ENCODE data around the gene TSPYL6. TPM values are rescaled to one million over a fixed set of nuclear protein-coding genes. Genes with fewer than 3 reads are reported as not detected.
"Not testable (repeated sequence)": the region's sequence is repeated elsewhere in the genome, so short reads cannot be mapped to it uniquely, and the experiment has no call there.

Gene TSPYL6
- total and polyA plus RNA-seq, 4 donors = 0.14 to 0.50 (median 0.23) TPM

DNA sequence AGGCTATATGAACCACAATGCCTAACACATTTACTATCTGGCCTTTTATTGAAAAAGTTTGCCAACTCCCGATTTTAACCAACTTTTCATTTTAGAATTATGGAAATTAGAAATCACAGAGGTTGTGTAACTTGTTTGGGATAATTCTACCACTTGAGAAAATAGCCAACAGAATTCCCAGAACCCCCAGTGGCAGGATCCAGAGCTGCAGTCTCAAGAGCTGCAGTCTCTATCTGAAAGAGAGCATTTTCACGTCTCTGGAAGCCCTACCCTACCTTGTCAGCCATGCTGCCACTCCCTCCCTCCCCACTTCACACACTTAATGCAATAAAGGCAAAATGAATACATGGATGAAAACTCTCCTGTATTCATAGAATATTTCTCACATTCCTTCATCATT lies 23.4 kb upstream of the TSPYL6 start:
- Histone ChIP-seq H3K9me3 (ENCODE audit: control insufficient read depth, insufficient read depth, low read length) (no peaks in the 10 kb centered on the region), H3K27ac (ENCODE audit: low read depth, low read length) (no peak overlapping the region), H3K27me3 (ENCODE audit: control insufficient read depth, insufficient read depth, low read length) (no peaks in the 10 kb centered on the region), H3K4me3 (ENCODE audit: low read depth, low read length) (no peak overlapping the region), H3K36me3 (ENCODE audit: control insufficient read depth, insufficient read depth, low read length) (no peaks in the 10 kb centered on the region), H3K4me1 (ENCODE audit: control insufficient read depth, insufficient read depth, low read length) (no peaks in the 10 kb centered on the region)
- no peak for DNase-seq (ENCODE audit: low read depth in 4 of 6, low spot score in 6 of 6)
- WGBS (ENCODE audit: insufficient coverage) = 71% methylated on average over 1 of the region's 2 CpGs

DNA sequence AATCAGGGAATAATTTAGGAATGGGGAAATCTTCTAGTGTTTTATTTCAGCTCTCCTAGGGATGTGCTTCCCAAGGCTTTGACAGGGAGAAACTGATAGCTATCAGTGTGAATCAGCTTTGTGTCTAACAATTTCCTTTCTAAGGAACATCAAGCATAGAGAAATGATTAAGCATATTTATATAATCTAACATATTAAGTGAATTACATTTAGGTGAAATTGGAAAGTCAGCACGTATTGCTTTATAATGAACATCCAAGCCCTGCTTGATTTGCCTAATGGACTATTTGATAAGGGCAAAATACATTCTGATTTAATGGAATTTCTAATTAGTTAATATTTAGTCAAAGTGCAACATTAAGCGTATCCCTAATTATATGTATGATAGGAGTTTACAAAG lies 19.5 kb upstream of the TSPYL6 start:
- Histone ChIP-seq H3K36me3 (ENCODE audit: control insufficient read depth, insufficient read depth, low read length) (no peaks in the 10 kb centered on the region), H3K4me1 (ENCODE audit: control insufficient read depth, insufficient read depth, low read length) (no peaks in the 10 kb centered on the region), H3K4me3 (ENCODE audit: low read depth, low read length) (no peak overlapping the region), H3K9me3 (ENCODE audit: control insufficient read depth, insufficient read depth, low read length) (no peaks in the 10 kb centered on the region), H3K27ac (ENCODE audit: low read depth, low read length) (no peak overlapping the region), H3K27me3 (ENCODE audit: control insufficient read depth, insufficient read depth, low read length) (no peaks in the 10 kb centered on the region)
- DNase-seq (ENCODE audit: low read depth in 4 of 6, low spot score in 6 of 6) = peak in 1 of 6 donors; percentile 9
- WGBS (ENCODE audit: insufficient coverage) = no CpG with 5 or more reads among the region's 2 CpGs

DNA sequence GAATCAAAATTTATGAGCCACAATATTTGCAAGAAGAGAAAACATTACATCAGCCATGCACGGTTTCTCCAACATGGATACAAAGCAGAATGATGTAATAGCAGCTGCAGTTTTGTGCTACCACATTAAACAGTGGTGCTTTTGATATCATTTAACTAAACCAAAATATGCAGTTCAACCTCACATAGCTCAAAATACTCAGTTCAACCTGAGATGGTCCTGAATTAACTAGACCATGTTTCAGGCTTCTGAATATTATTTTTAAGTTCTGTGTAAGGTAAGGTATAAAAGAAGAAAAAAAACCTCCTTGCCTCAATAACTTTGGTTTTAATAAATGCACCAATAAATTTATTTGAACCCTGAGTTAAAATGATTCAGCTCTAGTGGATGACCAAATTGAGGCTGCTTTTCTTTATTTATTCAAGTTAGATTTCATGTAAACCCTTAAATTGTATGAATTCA lies 18.8 kb upstream of the TSPYL6 start:
- no peak overlapping the region for H3K4me3 ChIP-seq (ENCODE audit: low read depth, low read length)

DNA sequence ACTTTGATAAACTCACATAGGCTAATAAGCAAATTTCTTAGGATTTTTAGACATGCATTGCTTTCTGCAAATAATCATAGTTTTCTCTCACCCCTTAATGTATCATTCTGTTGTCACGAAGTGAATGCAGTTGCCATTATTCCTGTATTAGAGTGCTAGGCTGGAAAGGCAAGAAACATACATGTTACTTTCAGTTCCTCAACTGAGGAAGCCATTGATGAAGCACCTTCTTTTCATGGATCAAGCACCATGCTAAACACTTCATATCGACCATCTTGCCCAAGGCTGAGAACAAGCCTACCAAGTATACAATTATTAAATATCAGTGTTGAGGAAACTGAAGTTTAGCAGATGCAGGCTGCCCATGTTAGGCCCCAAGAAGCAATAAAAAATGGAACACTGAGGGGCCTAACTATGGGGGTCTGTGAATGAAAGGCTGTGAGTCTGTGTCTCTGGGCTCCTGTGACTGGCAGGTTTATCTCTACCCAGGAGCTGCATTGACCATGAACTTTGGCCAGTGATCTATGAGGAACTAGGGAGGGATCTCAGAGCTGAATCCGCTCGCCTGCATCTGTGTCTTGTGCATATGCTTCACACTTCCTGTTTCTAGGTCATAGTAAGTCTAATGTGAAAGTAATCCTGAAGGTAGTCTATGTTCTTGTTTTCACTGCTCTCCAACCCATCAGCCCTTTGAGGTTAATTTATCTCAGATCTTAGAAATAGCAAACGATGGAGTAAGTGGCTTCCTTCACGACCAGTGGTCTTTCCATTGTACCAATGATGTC lies 16.0 kb upstream of the TSPYL6 start:
- DNase-seq (ENCODE audit: low read depth in 4 of 6, low spot score in 6 of 6) = no peak
- whole genome bisulfite sequencing (ENCODE audit: insufficient coverage) = no CpG with 5 or more reads among the region's 6 CpGs
- H3K4me1 ChIP-seq (ENCODE audit: control insufficient read depth, insufficient read depth, low read length) = no peaks in the 10 kb centered on the region

More for the DNA sequence above, 18.8 kb upstream of the TSPYL6 start:
- Histone ChIP-seq H3K27ac (ENCODE audit: low read depth, low read length) (no peak overlapping the region), H3K4me1 (ENCODE audit: control insufficient read depth, insufficient read depth, low read length) (no peaks in the 10 kb centered on the region), H3K27me3 (ENCODE audit: control insufficient read depth, insufficient read depth, low read length) (no peaks in the 10 kb centered on the region), H3K9me3 (ENCODE audit: control insufficient read depth, insufficient read depth, low read length) (no peaks in the 10 kb centered on the region), H3K36me3 (ENCODE audit: control insufficient read depth, insufficient read depth, low read length) (no peaks in the 10 kb centered on the region)
- no CpG with 5 or more reads among the region's 1 CpG for WGBS (ENCODE audit: insufficient coverage)
- DNase-seq (ENCODE audit: low read depth in 4 of 6, low spot score in 6 of 6) = peak in 1 of 6 donors; percentile 8

DNA sequence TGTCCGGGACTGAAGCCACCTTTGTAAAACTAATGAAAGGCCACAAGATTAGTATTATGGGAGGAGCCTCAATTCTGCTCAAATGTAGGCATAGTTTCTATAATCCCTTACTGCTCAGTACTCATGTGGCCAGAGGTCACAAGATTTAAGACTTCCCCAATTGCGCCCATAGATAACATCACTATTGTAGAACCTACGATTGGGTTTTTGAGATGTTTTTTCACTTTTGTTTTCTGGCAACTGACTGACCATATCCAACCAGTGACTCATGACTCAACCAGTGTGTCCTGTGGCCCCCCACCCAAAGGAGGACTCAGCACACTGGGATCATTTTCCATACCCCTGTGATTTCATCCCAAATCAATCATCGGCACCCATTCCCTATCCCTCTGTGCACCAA lies 15.2 kb upstream of the TSPYL6 start:
- DNase-seq (ENCODE audit: low read depth in 4 of 6, low spot score in 6 of 6) = no peak
- Histone ChIP-seq H3K4me1 (ENCODE audit: control insufficient read depth, insufficient read depth, low read length) (no peaks in the 10 kb centered on the region), H3K36me3 (ENCODE audit: control insufficient read depth, insufficient read depth, low read length) (no peaks in the 10 kb centered on the region), H3K27ac (ENCODE audit: low read depth, low read length) (no peak overlapping the region), H3K4me3 (ENCODE audit: low read depth, low read length) (no peak overlapping the region), H3K9me3 (ENCODE audit: control insufficient read depth, insufficient read depth, low read length) (no peaks in the 10 kb centered on the region), H3K27me3 (ENCODE audit: control insufficient read depth, insufficient read depth, low read length) (no peaks in the 10 kb centered on the region)
- 100% methylated on average over 2 of the region's 4 CpGs for WGBS (ENCODE audit: insufficient coverage)

More for the DNA sequence above, 16.0 kb upstream of the TSPYL6 start:
- no peaks in the 10 kb centered on the region for H3K9me3 ChIP-seq (ENCODE audit: control insufficient read depth, insufficient read depth, low read length)
- H3K4me3 ChIP-seq (ENCODE audit: low read depth, low read length) = no peak overlapping the region
- no peaks in the 10 kb centered on the region for H3K27me3 ChIP-seq (ENCODE audit: control insufficient read depth, insufficient read depth, low read length)
- no peaks in the 10 kb centered on the region for H3K36me3 ChIP-seq (ENCODE audit: control insufficient read depth, insufficient read depth, low read length)
- H3K27ac ChIP-seq (ENCODE audit: low read depth, low read length) = no peak overlapping the region

DNA sequence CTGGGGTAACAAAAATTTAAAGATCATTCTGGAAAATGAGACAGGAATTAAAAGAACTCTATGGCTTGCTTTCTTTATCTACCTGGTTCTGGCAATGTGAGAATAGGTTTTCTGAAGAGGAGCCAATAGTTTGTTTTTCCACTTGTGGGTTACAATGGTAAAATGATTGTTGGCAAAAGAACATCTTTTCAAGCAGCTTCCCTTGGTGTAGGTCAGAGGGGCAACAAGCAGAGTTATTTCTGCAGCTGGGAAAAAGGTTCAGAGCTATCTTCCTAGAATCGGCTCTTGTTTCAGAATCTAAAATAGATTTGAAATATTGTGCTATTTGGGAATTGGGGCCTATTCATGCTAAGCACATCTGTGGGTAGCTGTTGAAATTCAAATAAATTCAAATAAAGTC lies 11.5 kb upstream of the TSPYL6 start:
- H3K36me3 ChIP-seq (ENCODE audit: control insufficient read depth, insufficient read depth, low read length) = no peaks in the 10 kb centered on the region
- H3K27ac ChIP-seq (ENCODE audit: low read depth, low read length) = no peak overlapping the region
- no peak overlapping the region for H3K4me3 ChIP-seq (ENCODE audit: low read depth, low read length)
- WGBS (ENCODE audit: insufficient coverage) = no CpG with 5 or more reads among the region's 1 CpG
- DNase-seq (ENCODE audit: low read depth in 4 of 6, low spot score in 6 of 6) = peak in 1 of 6 donors; percentile 28
- H3K27me3 ChIP-seq (ENCODE audit: control insufficient read depth, insufficient read depth, low read length) = no peaks in the 10 kb centered on the region
- H3K9me3 ChIP-seq (ENCODE audit: control insufficient read depth, insufficient read depth, low read length) = no peaks in the 10 kb centered on the region
- H3K4me1 ChIP-seq (ENCODE audit: control insufficient read depth, insufficient read depth, low read length) = no peaks in the 10 kb centered on the region

DNA sequence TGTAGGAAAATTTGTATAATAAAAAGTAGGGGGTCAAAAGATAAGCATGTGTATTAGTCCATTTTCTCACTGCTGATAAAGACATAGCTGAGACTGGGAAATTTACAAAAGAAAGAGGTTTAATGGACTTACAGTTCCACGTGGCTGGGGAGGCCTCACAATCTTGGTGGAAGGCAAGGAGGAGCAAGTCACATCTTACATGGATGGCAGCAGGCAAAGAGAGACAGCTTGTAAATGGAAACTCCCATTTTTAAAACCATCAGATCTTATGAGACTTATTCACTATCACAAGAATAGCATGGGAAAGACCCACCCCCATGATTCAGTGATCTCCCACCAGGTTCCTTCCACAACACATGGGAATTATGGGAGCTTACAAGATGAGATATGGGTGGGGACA lies 9.1 kb upstream of the TSPYL6 start:
- H3K4me1 ChIP-seq (ENCODE audit: control insufficient read depth, insufficient read depth, low read length); H3K9me3 ChIP-seq (ENCODE audit: control insufficient read depth, insufficient read depth, low read length); H3K27ac ChIP-seq (ENCODE audit: low read depth, low read length); DNase-seq (ENCODE audit: low read depth in 4 of 6, low spot score in 6 of 6); H3K36me3 ChIP-seq (ENCODE audit: control insufficient read depth, insufficient read depth, low read length); H3K27me3 ChIP-seq (ENCODE audit: control insufficient read depth, insufficient read depth, low read length); H3K4me3 ChIP-seq (ENCODE audit: low read depth, low read length): not testable (repeated sequence)
- 50% methylated on average over 1 of the region's 1 CpG for WGBS (ENCODE audit: insufficient coverage)

DNA sequence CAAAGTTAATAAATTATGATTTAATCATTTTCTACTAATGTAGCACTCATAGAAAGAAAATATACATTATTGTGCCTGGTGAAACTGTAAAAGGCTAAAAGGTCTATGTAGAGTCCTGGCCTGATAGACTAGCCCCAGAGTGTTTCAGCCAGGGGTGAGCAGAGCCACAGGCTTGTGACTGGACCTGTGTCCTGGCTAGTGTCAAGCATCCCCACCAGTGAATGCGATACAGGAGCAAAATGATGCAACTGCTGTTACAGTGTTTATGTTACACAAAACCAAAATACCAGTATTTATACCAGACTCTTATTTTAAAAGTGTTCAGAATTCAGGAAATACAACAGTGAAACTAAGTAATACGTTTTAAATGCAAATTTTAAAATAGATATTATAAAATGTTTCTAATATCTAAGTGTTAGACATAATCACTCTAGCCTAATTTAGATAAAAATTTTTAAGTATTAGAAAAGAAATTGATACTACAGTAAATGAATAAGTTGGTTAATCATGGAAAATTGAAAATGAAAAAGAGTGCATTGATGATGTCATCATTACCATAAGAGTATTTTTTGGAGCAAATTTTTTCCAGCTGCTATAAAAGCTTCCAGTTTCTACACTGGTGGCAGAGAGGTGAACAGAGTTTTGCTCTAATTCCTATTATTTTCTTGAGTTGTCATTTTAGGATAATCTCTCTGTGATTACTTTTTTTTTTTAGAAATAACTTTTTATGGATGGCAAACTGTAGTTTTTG lies 6.2 kb upstream of the TSPYL6 start:
- no peaks in the 10 kb centered on the region for H3K27me3 ChIP-seq (ENCODE audit: control insufficient read depth, insufficient read depth, low read length)
- DNase-seq (ENCODE audit: low read depth in 4 of 6, low spot score in 6 of 6) = no peak
- H3K27ac ChIP-seq (ENCODE audit: low read depth, low read length) = no peak overlapping the region
- H3K4me1 ChIP-seq (ENCODE audit: control insufficient read depth, insufficient read depth, low read length) = no peaks in the 10 kb centered on the region
- H3K36me3 ChIP-seq (ENCODE audit: control insufficient read depth, insufficient read depth, low read length) = no peaks in the 10 kb centered on the region
- no CpG with 5 or more reads among the region's 2 CpGs for WGBS (ENCODE audit: insufficient coverage)
- H3K9me3 ChIP-seq (ENCODE audit: control insufficient read depth, insufficient read depth, low read length) = no peaks in the 10 kb centered on the region
- H3K4me3 ChIP-seq (ENCODE audit: low read depth, low read length) = no peak overlapping the region

DNA sequence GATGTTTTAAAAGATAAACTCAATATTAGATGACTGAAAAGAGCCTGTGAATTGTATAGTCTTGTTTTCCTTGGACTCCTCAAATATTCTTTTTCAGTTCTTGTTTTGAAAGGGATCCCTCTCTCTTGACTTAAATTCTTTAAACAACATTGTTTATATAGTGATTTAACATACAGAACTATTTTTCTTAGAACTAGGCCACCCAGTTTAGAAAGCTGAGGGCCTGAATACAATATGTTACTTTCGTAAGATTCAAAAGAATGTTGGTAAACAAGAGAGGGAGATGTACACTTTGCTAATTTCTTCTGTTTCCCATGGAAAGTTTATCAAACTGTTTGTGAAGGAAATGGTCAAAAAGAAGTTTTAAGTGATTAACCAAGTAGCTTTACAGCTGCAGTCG lies 5.5 kb upstream of the TSPYL6 start:
- Histone ChIP-seq H3K27ac (ENCODE audit: low read depth, low read length) (peak overlapping the region; percentile 54), H3K9me3 (ENCODE audit: control insufficient read depth, insufficient read depth, low read length) (no peaks in the 10 kb centered on the region), H3K27me3 (ENCODE audit: control insufficient read depth, insufficient read depth, low read length) (no peaks in the 10 kb centered on the region), H3K4me3 (ENCODE audit: low read depth, low read length) (no peak overlapping the region), H3K4me1 (ENCODE audit: control insufficient read depth, insufficient read depth, low read length) (no peaks in the 10 kb centered on the region), H3K36me3 (ENCODE audit: control insufficient read depth, insufficient read depth, low read length) (no peaks in the 10 kb centered on the region)
- WGBS (ENCODE audit: insufficient coverage) = no CpG with 5 or more reads among the region's 2 CpGs
- no peak for DNase-seq (ENCODE audit: low read depth in 4 of 6, low spot score in 6 of 6)

DNA sequence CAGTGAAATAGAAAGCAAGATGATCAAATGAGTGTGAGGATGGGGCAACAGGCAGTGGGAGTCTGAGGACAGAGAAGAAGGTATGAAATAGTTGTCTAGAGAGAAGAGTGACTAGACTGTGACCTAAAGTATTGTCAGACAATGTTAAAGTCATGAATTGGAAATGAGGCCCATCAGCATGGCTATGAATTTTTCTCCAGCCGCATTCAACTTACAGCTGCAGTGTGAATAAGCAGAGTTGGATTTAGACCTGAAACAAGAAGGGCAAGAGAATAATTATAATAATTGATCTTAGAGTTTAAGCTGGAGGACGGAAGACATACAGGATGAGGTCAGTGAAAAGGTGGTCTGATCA lies 4.2 kb upstream of the TSPYL6 start:
- Histone ChIP-seq H3K27me3 (ENCODE audit: control insufficient read depth, insufficient read depth, low read length) (no peaks in the 10 kb centered on the region), H3K36me3 (ENCODE audit: control insufficient read depth, insufficient read depth, low read length) (peaks cover 5% of the 10 kb centered on the region), H3K4me3 (ENCODE audit: low read depth, low read length) (no peak overlapping the region), H3K27ac (ENCODE audit: low read depth, low read length) (no peak overlapping the region), H3K9me3 (ENCODE audit: control insufficient read depth, insufficient read depth, low read length) (no peaks in the 10 kb centered on the region), H3K4me1 (ENCODE audit: control insufficient read depth, insufficient read depth, low read length) (no peaks in the 10 kb centered on the region)
- WGBS (ENCODE audit: insufficient coverage) = 94% methylated on average over 2 of the region's 2 CpGs
- no peak for DNase-seq (ENCODE audit: low read depth in 4 of 6, low spot score in 6 of 6)

All from spinal cord (tissue), 10 donors.